ENCODE measurements around the gene NOLC1.

NOLC1 gene

DNA sequence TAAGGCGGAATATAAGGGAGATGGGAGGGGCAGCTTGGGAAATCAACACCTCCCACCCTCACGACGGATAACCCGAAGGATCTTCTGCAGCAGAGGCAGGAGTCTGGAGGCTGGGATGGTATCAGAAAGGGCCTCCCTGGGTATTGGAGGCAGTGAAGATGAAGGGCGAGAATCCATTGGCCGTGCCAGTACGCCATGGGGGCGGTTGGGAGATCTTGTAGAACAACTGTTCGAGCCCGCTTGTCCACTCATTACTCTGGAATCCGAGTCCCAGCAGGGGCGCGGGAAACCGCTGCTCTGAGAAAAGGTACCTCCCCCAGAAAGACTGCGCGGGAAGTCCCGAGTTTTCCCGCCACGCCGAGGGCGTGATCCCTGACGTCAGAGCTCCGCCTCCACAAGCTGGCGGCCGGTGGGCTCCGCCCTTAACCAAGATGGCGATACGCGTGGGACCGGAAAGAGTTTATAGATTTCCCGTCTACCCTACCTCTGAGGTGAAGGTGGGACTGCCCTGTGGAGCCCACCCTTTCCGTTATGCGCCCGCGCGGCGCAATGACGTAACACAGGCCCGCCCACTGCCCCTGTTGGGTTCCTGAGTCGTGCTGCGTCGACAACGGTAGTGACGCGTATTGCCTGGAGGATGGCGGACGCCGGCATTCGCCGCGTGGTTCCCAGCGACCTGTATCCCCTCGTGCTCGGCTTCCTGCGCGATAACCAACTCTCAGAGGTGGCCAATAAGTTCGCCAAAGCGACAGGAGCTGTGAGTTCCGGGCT lies at the start of gene NOLC1:
NOLC1 (plus strand) TSS at position 616 of the 771 bp plus-strand sequence; CDS start at position 638, 22 bp downstream.
- DNase-seq (ENCODE audit: low read depth in 1 of 2, low spot score in 1 of 2), result peak; percentile 99 to 100

DNA sequence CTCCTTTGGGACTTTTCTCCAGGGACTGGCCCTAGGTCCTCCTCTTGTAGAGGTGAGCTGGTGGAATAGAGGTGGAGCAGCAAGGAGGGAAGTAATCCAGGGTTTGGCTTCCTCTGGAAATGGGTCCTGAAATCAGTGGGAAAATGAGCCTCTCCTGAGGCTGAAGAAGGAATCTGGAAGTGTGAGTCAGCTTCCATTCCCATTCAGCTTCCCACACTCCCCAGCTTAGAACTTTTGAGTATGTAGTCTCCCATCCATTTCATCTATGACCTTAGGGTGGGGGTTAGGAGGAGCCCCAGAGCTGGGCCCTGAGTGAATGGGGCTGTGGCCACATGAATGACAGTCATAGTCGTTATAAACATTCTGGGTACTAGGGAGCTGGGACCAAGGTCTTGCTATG lies 49.8 kb upstream of the NOLC1 start:
- no peak for DNase-seq (ENCODE audit: low read depth in 1 of 2, low spot score in 1 of 2)

DNA sequence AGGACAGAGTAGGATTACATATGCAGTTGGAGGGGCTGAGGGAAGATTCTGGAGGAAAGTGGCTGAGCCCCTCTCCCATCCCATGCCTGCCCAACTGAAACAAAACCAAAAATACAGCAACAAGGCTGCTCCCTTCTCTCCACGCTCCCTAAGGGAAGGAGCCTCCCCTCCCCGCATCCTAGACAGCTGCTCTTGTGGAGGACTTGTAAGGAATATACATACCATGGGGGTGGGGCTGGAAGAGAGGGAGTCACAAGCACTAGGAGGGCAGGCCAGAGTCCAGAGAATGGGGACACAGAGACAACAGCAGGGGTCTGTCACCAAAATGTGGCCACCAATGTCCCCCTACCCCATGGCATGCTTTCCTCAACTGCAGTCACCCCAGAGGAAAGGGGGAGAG lies 45.2 kb upstream of the NOLC1 start:
- no peak for DNase-seq (ENCODE audit: low read depth in 1 of 2, low spot score in 1 of 2)

DNA sequence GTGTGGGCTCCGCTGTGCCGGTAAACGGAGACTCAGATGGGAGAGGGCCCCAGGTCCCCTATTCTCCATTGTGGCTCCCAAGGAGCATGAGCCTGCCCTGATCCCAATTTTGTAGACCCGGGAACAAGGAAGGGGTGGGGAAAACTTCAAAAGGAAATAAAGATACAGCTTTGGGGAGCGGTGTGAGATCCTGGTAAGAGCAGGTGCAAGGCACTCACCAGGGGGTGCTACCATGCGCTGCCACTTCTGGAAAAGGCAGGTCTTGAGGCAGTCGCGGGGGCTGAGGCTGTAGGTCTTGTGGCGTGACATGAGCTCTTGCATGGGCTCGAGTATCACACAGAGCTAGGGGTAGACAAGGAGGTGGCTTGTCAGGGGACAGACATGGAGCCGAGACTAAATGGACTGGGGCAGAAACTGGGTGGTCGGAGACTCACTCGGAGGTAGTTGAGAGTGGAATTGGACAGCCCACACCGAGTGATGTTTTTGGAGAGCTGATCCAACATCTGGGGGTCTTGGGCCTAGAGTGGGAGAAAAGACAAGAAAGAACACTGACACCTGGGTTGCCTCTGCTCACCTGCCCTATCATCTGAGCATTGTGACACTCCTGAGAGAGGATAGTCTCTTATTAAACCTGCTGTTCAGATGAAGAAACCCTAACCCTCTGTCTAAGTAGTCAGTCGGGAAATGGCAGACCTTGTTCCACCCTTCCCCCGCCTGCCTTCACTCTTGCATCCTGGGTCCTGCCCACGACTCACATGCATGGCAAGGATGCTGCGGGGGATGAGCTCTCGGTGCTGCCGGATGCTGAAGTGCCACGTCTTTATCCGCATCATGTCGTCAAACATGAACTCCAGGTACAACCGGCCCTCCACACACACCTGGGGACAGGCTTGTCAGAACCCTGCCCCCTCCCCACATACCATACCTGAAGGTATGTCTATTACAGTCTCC lies 42.7 kb upstream of the NOLC1 start:
- no peak for DNase-seq (ENCODE audit: low read depth in 1 of 2, low spot score in 1 of 2)

DNA sequence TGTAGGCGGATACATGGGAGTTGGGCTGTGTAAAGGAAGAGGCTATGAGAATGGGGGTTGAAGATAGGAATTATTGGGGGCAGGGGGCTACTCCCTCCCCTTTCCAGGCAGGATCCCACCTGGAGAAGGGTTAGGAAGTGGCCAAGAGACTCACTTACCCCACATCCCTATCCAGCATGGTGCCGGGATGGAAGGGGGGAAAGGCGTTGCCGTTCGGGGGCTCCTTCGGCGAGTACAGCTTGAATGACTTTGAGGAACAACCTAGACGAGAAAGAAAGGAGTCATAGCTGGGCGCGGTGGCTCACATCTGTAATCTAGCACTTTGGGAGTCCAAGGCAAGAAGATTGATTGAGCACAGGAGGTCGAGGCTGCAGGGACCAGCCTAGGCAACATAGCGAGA lies 40.9 kb upstream of the NOLC1 start:
- DNase-seq (ENCODE audit: low read depth in 1 of 2, low spot score in 1 of 2), result no peak

DNA sequence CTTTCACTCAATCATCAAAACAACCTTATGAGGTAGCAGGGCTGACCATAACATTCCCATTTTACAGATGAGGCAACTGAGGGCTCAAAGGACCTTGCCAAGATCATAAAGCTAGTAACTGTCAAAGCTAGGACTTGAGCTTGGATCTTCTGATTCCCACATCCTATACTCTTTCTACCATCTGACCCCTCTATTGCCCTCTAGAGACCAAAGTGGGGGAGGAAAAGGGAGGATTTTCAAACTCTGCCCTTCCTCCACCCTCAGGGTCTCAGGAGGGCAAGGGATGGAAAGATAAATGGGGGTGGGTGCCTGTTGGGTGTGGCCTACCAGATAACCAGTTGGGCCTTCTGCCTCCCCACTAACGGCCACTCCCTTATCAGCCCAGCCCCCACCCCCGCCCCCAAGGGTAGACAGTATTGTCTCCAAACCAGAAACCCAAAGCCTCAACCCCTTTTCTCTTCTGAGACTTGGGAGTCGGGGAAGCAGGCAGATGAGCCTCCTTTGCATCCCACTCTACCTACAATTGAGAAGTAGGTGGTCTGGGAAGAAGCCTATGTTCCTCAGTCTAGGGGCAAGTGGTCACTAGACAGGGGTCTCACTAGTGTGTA lies 39.9 kb upstream of the NOLC1 start:
- no peak for DNase-seq (ENCODE audit: low read depth in 1 of 2, low spot score in 1 of 2)

DNA sequence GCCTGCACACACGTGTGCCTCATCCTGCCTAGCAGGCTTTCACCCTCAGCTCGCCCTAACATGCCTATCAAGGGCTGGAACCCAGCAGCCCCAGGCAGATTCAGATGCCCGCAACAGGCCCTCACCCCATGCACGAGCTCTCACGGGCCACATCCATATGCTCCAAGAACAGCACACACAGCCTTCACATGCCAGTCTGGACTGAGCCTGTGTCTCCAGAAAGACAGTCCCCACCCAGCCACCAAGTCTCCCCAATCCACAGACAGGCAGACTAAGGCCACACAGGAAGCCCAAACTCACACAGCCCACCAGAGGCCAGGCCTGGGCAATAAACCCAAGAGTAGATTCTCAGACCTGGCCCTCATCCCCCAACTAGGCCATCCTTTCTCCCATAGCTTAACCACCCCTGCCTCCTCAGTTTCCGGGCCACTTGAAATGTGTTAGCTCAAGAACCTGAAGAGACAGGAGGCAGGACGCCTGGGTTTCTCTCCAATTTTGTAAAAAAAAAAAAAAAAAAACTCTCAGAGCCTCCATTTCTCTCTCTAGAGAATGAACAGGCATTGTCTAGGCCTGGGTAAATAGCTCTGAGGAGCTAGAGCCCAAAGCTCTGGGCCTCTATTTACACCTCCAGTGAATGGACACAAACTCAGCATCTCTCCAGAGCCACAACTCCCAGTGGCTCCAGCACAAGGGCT lies 38.8 kb upstream of the NOLC1 start:
- DNase-seq (ENCODE audit: low read depth in 1 of 2, low spot score in 1 of 2), result no peak

DNA sequence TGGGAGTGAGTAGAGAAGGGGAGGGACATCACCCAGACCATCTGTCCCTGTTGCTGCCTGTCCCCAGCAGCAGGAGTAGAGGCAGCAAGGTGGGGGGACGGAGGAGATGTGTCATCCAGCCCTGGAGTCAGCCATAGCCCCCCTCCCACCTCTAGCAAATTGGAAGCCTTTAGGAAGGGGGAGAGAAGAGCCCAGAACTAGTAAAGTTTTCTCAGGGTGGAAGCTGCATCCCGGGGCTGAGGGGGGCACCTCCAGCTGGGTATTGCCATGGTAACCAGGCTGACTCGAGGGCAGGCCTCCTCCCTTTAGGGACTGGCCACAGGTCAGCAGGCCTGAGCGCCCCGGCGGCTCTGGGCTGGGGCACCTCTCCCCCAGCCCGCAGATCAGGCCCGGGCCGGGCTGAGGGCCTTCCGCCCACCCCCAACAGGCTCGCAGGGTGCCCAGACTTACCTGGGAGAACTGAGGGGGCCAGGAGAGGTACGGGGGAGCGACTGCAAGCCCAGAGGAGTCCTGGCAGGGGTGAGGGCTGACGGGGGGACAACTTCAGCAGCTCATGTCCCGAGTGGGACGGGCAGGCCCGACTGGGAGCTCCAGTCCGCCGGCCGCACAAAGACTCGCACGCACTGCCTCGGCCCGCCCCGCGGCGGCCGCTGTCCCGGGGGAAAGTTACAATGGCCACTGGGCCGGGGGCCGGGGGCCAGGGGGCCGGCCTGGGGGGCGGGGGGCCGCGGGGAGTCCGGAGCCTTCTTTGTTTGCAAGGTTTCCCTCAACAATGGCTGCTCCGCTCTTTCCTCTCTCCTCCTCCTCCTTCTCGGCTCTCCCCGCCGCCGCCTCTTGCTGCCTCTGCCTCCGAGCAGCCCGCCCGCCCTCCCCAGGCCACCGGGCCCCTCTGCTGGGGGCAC lies 38.0 kb upstream of the NOLC1 start:
- no peak for DNase-seq (ENCODE audit: low read depth in 1 of 2, low spot score in 1 of 2)

DNA sequence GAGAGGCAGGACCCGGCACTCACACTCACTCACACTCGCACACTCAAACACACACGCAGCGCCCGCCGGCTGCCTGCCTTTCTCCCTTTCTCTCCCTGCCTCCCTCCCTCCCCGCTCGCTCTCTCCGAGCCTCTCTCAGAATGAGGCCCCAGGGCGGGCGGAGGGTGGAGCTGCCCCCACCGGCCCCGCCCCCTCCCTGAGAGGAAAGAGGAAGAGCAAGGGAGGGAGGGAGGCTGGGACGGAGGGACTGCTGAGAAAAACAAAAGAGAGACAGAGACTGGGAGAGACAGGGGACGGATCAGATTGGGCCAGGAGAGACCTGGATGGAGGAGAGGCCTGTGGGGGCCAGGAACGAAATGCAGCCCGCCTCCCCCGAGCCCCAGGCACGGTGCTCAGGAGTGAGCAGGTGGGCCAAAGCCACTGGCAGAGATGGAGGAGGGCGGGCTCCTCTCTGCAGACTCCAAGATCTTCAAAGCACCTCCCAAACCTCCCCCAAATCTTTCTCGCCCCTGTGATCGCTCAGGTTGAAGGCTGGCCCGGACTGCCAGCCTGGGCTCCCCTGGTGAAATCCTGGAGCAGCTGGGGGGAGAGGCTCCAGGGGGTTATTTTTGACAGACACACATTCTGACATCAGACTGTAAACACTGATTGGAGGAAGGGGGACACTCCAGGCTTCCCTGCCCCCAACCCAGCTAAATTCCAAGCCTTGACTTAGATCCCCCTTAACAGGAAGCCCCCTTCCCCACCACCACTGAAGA lies 37.1 kb upstream of the NOLC1 start:
- peak; percentile 61 to 84 for DNase-seq (ENCODE audit: low read depth in 1 of 2, low spot score in 1 of 2)

DNA sequence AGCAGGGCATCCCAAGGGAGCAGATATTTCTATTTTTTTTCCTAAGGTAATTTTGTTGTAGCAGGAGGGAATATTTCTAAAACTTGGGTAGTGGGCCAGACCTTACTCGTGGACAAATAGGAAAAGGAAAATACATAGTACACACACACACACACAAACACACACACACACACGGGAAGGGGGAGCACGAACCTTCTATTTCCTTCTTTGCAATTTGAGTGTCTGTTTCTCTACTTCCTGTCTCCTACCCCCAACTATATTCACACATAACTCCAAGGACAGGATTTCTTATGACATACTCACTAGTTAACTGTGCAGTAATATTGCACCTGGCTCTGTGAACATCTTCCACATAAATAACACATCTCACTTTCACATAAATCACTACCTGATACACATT lies 36.4 kb upstream of the NOLC1 start:
- DNase-seq (ENCODE audit: low read depth in 1 of 2, low spot score in 1 of 2), result no peak

DNA sequence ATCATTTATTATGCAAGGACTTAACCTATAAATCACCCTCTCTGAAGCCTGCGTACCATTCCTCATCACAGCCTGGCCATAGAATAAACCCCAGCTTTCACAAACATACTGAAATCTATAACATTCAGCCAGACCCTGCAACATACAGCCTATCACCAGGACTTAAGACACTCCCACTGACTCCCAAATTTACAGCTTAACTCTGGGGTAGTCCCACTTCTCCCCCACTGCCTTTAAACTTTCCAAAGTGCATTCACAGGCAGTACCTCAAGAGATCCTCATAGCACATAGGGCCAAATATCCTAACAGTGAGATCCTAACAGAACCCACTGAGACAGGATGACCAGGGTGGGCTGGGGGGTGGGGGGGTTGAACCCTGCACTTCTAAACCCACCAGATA lies 35.5 kb upstream of the NOLC1 start:
- no peak for DNase-seq (ENCODE audit: low read depth in 1 of 2, low spot score in 1 of 2)

DNA sequence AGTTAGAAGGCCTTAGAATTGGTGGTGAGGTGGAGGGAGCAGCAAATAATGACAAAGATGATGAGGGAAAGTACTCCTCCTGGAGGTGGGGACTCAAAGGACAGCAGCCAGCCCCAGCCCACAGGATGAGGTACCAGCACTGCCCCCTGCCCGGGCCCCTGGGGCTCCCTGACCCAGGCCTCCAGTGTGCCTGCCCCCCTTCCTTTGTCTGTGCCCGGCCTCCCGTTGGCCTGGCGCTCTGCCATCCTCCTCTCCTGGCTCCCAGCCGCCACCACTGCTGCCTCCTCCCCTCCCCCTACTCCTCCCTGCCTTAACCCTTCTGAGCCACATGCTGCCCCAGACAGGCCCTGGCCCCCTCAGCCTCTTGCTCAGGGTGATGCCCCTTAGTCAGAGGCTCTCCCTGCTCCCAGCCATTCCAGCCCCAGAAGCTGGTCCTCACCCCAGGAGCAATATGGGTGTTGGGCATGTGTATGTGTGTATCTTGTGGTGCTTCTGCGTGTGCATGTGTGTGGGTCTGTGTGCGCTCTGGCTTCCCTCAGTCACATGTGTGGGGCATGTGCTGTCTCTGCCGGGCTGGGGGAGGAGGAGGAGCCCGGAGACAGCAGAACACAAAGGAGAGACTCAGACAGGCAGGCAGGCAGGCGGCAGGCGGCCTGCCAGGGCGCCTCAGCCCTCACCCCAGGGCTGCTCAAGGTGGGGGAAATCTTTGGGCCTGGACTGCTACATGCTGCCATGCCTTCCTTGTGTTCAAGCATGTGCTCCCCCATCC lies 34.6 kb upstream of the NOLC1 start:
- peak; percentile 37 to 50 for DNase-seq (ENCODE audit: low read depth in 1 of 2, low spot score in 1 of 2)

DNA sequence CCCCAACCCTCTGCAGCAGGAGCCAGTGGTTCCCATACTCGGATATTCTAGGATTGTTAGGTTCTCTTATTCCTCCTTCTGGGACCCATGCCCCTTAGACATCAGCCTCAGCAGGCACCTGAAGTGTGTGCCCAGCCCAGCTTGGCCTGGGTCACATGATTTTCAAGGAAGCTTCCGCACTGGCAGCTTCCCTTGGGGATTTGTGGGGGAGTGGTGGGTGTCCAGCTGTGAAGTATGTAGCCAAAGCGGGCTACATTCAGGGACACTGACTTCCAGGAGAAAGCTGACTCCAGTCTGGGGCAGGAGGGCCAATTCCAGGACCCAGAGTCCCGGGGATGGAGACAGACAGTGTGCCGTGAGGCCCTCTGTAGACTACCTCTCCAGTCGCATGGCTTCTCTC lies 33.3 kb upstream of the NOLC1 start:
- DNase-seq (ENCODE audit: low read depth in 1 of 2, low spot score in 1 of 2), result no peak

DNA sequence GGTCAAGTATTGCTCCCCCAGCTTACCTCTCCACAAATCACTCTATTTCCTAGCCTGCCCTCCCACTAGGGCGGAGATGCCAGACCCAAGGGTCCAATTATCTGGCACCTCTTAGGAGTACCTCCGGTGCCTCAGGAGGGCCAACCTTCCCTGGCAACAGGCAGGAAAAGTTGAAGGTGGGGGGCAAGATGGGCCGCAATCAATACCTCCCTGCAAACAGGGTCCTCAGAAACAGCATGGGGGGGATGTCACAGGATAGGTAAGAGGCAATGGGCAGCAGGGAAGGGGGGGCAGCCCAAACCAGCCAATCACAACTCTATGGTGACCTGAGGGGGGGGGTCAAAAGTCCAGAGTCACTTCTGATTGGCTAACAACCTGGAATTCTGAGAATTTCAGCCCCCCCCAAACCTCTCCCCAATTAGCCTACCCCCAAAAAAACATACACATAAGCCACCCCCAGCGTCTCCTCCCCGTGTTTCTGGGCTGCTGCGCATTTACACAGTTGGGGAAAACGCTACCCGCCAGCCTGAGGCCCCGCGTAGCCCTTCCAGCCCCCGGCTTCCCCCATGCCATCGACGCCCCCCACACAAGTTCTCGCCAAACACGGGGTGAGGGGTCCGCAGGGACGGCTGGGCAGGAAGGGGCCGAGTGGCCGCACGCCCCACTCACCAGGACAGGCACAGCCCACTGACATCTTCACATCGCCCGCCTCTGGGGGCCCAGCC lies 32.6 kb upstream of the NOLC1 start:
- DNase-seq (ENCODE audit: low read depth in 1 of 2, low spot score in 1 of 2), result peak in 1 of 2 donors; percentile 21

DNA sequence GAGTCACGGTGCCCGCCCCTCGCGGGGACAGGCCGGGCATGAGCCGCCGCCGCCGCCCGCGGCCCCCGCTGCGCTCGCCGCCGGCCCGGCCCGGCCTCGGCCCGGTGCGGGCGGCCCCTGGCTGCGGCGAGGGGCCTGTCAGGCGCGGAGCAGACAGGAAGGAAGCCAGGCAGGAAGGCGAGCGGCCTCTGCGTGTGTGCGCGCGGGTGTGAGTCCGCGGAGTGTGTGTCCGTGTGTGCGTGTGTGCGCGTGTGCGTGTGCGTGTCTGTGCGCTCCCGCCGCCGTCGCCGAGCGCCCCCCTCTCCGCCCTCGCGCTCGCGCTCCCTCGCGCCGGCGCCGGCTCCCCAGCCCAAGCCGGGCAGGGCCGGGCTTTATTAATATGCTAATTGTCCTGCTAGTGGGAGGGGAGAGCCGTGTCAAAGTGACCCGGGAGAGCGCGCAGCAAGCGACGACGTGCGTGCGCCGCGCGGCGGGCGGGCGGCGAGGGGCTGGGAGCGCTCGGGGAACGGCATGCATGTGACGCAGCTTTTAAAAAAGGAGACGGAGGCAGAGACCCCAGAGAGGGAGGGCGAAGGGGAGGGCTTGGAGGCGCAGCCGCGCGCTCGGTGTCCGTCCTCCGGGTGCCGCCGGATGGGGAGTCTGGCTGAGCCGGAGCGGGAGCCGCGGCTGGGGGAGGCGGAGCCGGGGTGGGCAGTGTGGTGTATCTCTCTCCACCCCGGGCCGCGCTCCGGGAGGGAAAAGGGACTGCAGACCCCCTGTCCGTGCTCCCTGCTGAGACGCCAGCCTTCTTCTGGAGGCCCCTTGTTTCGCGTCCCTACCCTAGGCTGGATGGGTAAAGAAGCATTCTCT lies 31.8 kb upstream of the NOLC1 start, which contains the start of gene LDB1:
LDB1 (minus strand) TSS at position 227 of the 849 bp plus-strand sequence. CDS start 258 bp downstream, outside the sequence.
- peak; percentile 41 for DNase-seq (ENCODE audit: low read depth in 1 of 2, low spot score in 1 of 2)

DNA sequence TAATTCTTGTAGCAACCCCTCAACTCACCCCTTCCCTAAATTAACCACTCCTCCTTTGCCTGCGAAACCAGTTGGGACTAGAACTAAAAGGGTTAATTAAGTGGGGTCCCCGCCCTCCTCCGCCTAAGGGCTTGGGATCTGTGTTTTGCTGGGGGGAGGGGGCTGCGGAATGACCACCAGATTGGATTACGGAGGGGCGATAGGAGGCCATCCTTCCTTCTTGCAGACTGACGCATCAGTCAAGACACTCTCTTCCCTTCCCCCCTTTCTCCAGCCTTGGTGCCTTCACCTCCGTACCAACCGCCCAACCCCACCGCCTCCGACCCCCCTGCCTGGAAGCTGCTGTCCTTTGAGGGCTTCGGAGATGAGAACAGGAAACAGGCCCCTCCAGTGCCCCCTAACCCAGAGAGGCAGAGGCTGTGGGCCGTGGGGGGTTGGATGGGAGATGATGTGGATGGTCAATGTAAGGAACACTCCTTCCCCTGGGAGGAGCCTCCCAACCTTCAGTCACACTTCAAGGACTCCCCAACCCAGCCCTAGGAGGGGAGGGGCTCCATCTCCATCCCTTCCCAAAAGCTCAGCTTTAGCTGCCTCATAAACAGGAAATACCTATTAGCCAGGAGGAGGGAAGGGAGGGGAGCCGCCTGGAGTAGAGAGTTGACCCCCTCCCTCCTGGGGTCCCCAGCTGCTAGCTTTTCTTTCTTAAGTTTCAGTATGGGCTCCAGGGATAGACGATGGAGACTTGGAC lies 31.0 kb upstream of the NOLC1 start:
- DNase-seq (ENCODE audit: low read depth in 1 of 2, low spot score in 1 of 2), result no peak

Data from stimulated activated CD4-positive, alpha-beta T cell treated with anti-CD3 and anti-CD28 coated beads, Interleukin-15, amount 100 ng/mL, for 1 hour (primary cell).